ENCODE data around the gene ZNF212. TPM values are rescaled to one million over a fixed set of nuclear protein-coding genes. Genes with fewer than 3 reads are reported as not detected.
"Not testable (repeated sequence)": the region's sequence is repeated elsewhere in the genome, so short reads cannot be mapped to it uniquely, and the experiment has no call there.

ZNF212 gene
- total RNA-seq, 4 donors from 2014 or later: 9.0 to 25.0 (median 14.0) TPM

DNA sequence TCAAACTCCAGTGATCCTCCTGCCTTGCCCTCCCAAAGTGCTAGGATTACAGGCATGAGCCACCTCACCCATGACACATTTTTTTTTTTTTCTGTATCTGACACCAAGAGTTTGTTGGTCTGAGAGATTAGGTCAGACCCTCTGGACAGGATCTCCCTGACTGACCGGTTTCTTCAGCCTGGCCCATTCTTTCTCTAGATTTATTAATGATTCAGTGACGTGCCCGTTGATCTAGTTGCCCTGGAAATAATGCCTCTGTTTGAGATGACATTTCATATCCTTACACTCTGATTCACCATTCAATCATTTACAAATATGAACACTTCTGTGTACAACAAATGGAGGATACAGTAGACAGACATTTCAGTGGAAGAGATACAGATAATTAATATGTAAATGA lies 1.4 kb upstream of the ZNF212 start:
- 74 to 81% methylated on average over 3 of the region's 3 CpGs for WGBS, 2 donors
- TF ChIP-seq, protein P1, sequence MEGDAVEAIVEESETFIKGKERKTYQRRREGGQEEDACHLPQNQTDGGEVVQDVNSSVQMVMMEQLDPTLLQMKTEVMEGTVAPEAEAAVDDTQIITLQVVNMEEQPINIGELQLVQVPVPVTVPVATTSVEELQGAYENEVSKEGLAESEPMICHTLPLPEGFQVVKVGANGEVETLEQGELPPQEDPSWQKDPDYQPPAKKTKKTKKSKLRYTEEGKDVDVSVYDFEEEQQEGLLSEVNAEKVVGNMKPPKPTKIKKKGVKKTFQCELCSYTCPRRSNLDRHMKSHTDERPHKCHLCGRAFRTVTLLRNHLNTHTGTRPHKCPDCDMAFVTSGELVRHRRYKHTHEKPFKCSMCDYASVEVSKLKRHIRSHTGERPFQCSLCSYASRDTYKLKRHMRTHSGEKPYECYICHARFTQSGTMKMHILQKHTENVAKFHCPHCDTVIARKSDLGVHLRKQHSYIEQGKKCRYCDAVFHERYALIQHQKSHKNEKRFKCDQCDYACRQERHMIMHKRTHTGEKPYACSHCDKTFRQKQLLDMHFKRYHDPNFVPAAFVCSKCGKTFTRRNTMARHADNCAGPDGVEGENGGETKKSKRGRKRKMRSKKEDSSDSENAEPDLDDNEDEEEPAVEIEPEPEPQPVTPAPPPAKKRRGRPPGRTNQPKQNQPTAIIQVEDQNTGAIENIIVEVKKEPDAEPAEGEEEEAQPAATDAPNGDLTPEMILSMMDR (IDR thresholded peaks at IDR 0.05): no peak
- TF ChIP-seq POLR2A (IDR thresholded peaks at IDR 0.05): no peak
- no peak overlapping the region for H3K4me3 ChIP-seq (ENCODE audit: low read depth, poor library complexity, severe bottlenecking)
- DNase-seq (ENCODE audit: low spot score in 2 of 2): no peak
- intact Hi-C loops (cut with DNase I; ENCODE audit: low total_unique reads): no loop called here

DNA sequence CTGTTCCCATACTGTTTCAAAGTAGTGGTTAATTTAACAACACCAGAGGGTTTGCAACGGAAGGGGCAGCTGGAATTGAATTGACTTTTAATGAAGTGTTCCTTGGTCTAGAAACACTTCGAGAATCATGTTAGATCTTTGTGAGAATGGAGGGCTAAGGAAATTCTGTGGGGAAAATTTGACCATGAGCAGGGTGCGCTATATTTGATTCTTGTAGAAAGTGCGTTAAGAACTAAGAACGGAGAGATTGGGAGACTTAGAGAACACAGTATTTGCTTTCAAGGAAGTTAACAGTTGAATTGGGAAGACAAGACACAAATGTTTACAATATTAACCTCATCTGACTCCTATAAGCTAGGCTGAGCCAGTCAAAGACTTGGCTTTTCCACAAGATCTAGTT lies 1.2 kb downstream of the ZNF212 start:
- DNase-seq (ENCODE audit: low spot score in 2 of 2): no peak
- 76 to 78% methylated on average over 5 of the region's 5 CpGs for WGBS, 2 donors
- H3K4me3 ChIP-seq (ENCODE audit: low read depth, poor library complexity, severe bottlenecking): no peak overlapping the region
- intact Hi-C loops (cut with DNase I; ENCODE audit: low total_unique reads): no loop called here
- no peak for TF ChIP-seq POLR2A (IDR thresholded peaks at IDR 0.05)
- TF ChIP-seq, protein P1 (IDR thresholded peaks at IDR 0.05): no peak

DNA sequence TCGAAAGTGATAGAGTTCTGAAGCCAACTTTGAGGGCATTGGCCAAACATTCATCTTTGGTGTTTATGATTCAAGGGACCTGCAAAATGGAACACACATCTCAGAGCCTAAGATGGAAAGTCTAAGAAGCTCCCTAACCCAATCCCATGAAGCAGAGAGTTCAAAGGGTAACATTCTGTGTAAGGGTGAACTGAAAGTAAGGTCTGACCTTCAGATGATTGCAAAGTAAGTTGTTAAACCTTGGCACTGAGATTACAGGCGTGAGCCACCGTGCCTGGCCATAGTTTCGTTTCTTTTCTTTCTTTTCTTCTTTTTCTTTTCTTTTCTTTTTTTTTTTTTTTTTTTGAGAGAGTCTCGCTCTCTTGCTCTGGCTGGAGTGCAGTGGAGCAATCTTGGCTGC lies 2.2 kb downstream of the ZNF212 start:
- intact Hi-C loops (cut with DNase I; ENCODE audit: low total_unique reads): no loop called here
- 93 to 100% methylated on average over 5 of the region's 5 CpGs for WGBS, 2 donors
- no peak overlapping the region for H3K4me3 ChIP-seq (ENCODE audit: low read depth, poor library complexity, severe bottlenecking)
- no peak for TF ChIP-seq POLR2A (IDR thresholded peaks at IDR 0.05)
- TF ChIP-seq, protein P1 (IDR thresholded peaks at IDR 0.05): no peak
- DNase-seq (ENCODE audit: low spot score in 2 of 2): no peak

DNA sequence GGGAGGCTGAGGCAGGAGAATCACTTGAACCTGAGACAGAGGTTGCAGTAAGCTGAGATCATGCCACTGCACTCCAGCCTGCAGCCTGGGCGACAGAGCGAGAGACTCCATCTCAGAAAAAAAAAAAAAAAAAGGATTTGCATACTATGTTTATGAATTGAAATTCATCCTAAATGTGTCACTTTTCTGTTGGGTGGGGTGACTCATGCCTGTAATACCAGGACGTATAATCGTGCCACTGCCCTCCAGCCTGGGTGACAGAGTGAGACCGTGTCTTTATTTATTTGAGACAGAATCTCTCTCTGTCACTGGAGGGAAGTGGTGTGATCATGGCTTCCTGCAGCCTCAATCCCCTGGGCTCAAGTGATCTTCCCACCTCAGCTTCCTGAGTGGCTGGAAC lies 5.8 kb downstream of the ZNF212 start:
- WGBS, 2 donors: 67 to 75% methylated on average over 5 of the region's 5 CpGs
- intact Hi-C loops (cut with DNase I; ENCODE audit: low total_unique reads): no loop called here
- H3K4me3 ChIP-seq (ENCODE audit: low read depth, poor library complexity, severe bottlenecking): no peak overlapping the region
- peak in 1 of 2 donors; percentile 45 for DNase-seq (ENCODE audit: low spot score in 2 of 2)
- no peak for TF ChIP-seq POLR2A (IDR thresholded peaks at IDR 0.05)
- TF ChIP-seq, protein P1 (IDR thresholded peaks at IDR 0.05): no peak

DNA sequence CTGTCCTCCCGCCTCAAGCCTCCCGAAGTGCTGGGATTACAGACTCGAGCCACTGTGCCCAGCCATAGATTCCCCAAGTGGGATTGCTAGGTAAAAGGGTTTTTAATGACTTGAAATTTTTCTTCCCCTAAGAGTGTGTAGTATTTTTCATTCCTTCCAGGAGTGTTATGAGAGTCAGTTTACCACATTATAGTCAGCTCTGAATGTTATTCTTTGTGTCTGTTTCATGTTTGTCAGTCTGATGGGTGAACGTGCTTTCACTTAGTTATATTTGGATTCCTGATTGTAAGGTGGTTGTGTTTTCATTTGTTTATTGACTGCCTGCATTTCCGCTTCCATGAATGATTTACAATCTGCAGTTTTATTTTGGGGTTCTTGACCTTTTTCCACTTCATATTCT lies 6.3 kb downstream of the ZNF212 start:
- intact Hi-C loops (cut with DNase I; ENCODE audit: low total_unique reads): no loop called here
- TF ChIP-seq, protein P1 (IDR thresholded peaks at IDR 0.05): no peak
- TF ChIP-seq POLR2A (IDR thresholded peaks at IDR 0.05): no peak
- 88 to 89% methylated on average over 5 of the region's 5 CpGs for WGBS, 2 donors
- H3K4me3 ChIP-seq (ENCODE audit: low read depth, poor library complexity, severe bottlenecking): no peak overlapping the region
- DNase-seq (ENCODE audit: low spot score in 2 of 2): no peak

DNA sequence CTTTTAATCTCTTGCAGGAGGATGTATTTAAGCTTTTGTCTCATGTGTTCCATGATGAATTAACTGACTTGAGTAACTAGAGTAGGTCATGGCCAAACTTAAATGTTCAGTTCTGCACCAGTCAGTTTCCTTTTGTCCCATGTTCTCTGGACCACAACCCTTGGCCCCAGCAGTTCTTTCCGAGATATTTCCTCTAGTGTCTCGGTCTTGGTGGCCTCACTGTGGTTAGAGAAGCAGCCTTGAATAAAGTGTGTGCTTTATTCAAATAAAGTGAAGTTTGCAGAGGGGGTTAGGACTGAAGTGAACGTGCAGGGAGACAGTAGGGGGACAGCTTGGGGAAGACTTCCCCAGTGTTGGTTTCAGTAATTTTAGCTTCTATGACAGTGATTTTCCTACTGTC lies 9.3 kb downstream of the ZNF212 start:
- WGBS, 2 donors: 58 to 71% methylated on average over 3 of the region's 3 CpGs
- DNase-seq (ENCODE audit: low spot score in 2 of 2): no peak
- no peak for TF ChIP-seq POLR2A (IDR thresholded peaks at IDR 0.05)
- TF ChIP-seq, protein P1 (IDR thresholded peaks at IDR 0.05): no peak
- no peak overlapping the region for H3K4me3 ChIP-seq (ENCODE audit: low read depth, poor library complexity, severe bottlenecking)
- intact Hi-C loops (cut with DNase I; ENCODE audit: low total_unique reads): no loop called here

DNA sequence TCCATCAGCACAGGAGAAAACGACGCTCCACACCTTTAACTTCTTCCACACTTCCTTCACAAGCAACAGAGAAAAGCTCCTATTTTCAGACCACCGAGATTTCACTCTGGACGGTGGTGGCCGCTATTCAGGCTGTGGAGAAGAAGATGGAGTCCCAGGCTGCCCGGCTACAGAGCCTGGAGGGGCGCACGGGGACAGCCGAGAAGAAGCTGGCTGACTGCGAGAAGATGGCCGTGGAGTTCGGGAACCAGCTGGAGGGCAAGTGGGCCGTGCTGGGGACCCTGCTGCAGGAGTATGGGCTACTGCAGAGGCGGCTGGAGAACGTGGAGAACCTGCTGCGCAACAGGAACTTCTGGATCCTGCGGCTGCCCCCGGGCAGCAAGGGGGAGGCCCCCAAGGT lies 10.7 kb downstream of the ZNF212 start:
- intact Hi-C loops (cut with DNase I; ENCODE audit: low total_unique reads); H3K4me3 ChIP-seq (ENCODE audit: low read depth, poor library complexity, severe bottlenecking): not testable (repeated sequence)
- DNase-seq (ENCODE audit: low spot score in 2 of 2): peak in 1 of 2 donors; percentile 66
- 90 to 92% methylated on average over 18 of the region's 18 CpGs for WGBS, 2 donors

DNA sequence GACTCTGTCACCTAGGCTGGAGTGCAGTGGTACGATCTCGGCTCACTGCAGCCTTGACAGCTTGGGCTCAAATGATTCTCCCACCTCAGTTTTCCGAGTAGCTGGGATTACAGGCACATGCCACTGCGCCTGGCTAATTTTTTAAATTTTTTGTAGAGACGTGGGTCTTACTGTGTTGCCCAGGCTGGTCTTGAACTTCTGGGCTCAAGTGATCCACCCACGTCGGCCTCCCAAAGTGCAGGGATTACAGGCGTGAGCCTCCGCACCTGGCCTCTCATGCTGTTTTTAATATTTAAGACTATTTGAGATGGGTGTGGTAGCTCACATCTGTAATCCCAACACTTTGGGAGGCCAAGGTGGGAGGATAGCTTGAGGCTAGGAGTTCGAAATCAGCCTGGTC lies 12.1 kb downstream of the ZNF212 start:
- 86 to 96% methylated on average over 10 of the region's 10 CpGs for WGBS, 2 donors
- peak in 1 of 2 donors; percentile 53 for DNase-seq (ENCODE audit: low spot score in 2 of 2)
- intact Hi-C loops (cut with DNase I; ENCODE audit: low total_unique reads); H3K4me3 ChIP-seq (ENCODE audit: low read depth, poor library complexity, severe bottlenecking): not testable (repeated sequence)

Measured in lower leg skin (tissue), 4 donors.